ENCODE measurements around the gene ATP2B3.

DNA sequence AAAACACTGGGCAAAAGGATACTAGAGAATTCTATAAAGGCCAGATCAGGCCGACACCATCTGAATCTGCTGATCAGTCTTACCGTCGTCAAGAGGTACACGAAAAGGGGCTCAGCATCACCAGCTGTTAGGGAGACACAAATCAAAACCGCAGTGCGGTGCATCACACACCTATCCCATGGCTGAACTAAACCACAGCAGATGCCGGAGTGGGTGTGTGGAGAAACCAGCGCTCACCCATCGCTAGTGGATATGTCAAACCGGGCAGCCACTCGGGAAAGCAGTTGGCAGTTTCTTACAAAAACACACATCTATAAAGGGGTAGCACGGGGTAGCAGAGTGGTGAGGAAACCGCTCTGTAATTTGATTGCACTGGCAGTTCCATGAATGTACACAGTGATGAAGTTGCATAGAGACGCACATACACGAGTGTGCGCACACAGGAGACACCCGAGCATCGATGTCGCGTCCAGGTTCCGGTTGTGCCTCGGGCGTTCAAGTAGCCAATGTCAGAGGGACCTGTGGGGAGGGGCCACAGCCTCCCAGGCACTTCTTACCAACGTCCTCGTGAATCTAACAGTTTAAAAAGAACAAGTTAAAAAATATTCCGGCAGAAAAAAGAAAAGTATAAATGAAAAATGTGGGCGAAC, 104.6 kb downstream of the ATP2B3 start:
- TF ChIP-seq, protein P1, sequence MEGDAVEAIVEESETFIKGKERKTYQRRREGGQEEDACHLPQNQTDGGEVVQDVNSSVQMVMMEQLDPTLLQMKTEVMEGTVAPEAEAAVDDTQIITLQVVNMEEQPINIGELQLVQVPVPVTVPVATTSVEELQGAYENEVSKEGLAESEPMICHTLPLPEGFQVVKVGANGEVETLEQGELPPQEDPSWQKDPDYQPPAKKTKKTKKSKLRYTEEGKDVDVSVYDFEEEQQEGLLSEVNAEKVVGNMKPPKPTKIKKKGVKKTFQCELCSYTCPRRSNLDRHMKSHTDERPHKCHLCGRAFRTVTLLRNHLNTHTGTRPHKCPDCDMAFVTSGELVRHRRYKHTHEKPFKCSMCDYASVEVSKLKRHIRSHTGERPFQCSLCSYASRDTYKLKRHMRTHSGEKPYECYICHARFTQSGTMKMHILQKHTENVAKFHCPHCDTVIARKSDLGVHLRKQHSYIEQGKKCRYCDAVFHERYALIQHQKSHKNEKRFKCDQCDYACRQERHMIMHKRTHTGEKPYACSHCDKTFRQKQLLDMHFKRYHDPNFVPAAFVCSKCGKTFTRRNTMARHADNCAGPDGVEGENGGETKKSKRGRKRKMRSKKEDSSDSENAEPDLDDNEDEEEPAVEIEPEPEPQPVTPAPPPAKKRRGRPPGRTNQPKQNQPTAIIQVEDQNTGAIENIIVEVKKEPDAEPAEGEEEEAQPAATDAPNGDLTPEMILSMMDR (IDR thresholded peaks at IDR 0.05): no peak
- TF ChIP-seq POLR2A (IDR thresholded peaks at IDR 0.05): no peak

Measured in heart left ventricle (tissue), 13 donors.